ENCODE results near the gene HSF4. TPM values are rescaled to one million over a fixed set of nuclear protein-coding genes. Genes with fewer than 3 reads are reported as not detected.

HSF4 gene
- total RNA-seq, 1 donor from 2014 or later, result 19.0 TPM

DNA sequence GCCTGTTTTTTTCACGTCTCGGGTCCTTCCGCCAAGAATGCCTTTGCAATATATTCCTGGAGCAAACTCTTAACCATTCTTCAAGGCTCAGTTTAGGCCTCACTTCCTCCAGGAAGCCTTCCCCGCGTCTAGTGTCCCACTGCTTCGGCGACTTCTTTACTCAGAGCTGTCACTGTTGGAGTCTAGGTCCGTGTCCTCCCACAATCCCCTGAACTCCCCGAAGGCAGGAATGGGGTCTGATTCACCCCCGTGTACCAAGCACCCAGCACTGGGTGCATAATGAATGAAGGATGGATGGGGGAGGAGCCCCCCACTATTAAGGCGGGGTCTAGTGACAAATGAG lies 18.7 kb downstream of the HSF4 start:
- Mint-ChIP-seq H3K27ac (ENCODE audit: unreplicated experiment) (no peak overlapping the region), H3K27me3 (ENCODE audit: low read depth) (no peaks in the 10 kb centered on the region), H3K36me3 (ENCODE audit: low read depth) (peaks cover 1% of the 10 kb centered on the region), H3K4me3 (ENCODE audit: unreplicated experiment) (no peak overlapping the region), H3K4me1 (ENCODE audit: low read depth) (peaks cover 15% of the 10 kb centered on the region), H3K9me3 (ENCODE audit: low read depth) (no peaks in the 10 kb centered on the region)
- DNase-seq (ENCODE audit: low spot score), result no peak
- TF ChIP-seq CTCF (IDR thresholded peaks at IDR 0.05), result no peak

DNA sequence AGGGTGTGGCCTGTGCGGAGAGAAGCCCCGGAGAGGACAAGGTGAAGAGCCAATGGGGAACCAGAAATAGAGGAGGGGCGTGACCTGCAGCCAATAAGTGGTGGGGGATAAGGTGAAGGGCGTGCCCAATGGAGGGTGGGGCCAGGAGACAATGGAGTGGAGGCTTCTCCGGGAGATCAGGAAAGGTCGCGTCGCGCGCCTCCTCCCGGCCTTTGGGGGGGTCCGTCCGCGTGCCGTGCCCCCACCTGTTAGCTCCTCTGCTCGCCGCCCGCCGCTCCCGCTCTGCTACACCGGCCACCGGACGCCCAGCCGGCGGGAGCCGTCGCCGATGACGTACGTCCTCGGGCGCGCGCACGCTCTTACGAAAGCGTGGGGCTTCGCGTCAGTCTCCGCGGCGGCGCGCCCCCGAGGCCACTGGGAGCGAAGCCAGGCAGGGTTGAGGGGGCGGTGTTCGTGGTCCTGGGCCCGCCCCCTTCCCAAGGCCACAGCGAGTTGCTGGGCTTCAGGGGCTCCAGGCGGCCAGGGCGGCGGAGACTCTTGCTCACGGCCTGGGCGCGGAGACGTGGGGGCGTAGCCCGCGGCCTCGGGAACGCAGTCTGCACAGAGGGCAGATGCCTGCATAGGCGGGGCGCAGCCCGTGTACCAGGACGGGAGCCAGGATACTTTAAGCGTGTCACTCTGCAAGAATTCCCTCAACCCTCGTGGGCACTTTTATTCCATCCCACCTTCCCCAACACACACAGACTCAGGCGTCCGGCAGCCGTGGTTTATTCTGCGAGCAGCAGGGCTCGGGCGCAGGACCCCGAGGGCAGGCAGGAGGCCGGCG lies 19.3 kb downstream of the HSF4 start, which contains the start of gene MATCAP1:
MATCAP1 (minus strand) TSS at position 337 of the 826 bp plus-strand sequence. CDS start 3,353 bp downstream, outside the sequence.
- TF ChIP-seq CTCF (IDR thresholded peaks at IDR 0.05), result peak; percentile 21
- DNase-seq (ENCODE audit: low spot score), result peak; percentile 96
- Mint-ChIP-seq H3K36me3 (ENCODE audit: low read depth) (peaks cover 1% of the 10 kb centered on the region), H3K9me3 (ENCODE audit: low read depth) (no peaks in the 10 kb centered on the region), H3K4me1 (ENCODE audit: low read depth) (peaks cover 11% of the 10 kb centered on the region), H3K27me3 (ENCODE audit: low read depth) (no peaks in the 10 kb centered on the region), H3K4me3 (ENCODE audit: unreplicated experiment) (peak within 1 kb of the TSS; percentile 53), H3K27ac (ENCODE audit: unreplicated experiment) (no peak within 1 kb of the TSS)

GRCh38 chr16:67184453-67184994 lies 20.0 kb downstream of the HSF4 start:
- Mint-ChIP-seq H3K4me1 (ENCODE audit: low read depth) (peaks cover 11% of the 10 kb centered on the region), H3K27me3 (ENCODE audit: low read depth) (no peaks in the 10 kb centered on the region), H3K4me3 (ENCODE audit: unreplicated experiment) (peak overlapping the region; percentile 53), H3K9me3 (ENCODE audit: low read depth) (no peaks in the 10 kb centered on the region), H3K36me3 (ENCODE audit: low read depth) (no peaks in the 10 kb centered on the region), H3K27ac (ENCODE audit: unreplicated experiment) (no peak overlapping the region)
- no peak for TF ChIP-seq CTCF (IDR thresholded peaks at IDR 0.05)
- DNase-seq (ENCODE audit: low spot score), result no peak

DNA sequence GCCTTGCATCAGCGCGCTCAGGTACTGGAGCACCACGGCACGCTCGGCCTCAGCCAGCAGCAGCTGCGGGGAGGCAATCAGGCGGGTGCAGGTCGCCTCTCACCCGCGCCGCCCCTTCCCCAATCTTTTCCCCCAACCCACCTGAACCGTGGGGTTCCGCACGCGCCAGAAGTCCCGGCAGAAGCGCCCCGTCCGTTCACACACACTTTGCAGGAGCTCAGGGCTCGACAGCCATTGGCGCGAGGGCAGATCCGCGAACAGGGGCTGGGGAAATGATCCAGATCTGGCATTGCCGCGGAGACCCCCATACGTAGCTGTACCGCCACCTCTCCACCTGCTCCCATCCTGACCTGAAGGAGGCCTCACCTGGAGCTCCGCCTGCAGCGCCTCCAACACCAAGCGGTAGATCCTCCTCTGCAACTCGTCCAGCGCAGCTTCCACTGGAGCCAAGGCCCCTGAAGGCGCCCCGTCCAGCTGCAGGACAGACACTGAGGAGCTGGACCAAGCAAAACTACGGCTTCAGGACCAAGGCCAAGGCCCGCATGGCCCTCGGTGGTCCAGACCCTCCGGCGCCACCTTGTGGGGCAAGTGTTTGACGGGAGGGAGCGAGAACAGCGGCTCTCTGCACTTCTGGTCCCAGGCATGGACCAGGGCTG lies 20.6 kb downstream of the HSF4 start:
- H3K27ac Mint-ChIP-seq (ENCODE audit: unreplicated experiment), result peak overlapping the region; percentile 80

More for the DNA sequence above, 20.6 kb downstream of the HSF4 start:
- TF ChIP-seq CTCF (IDR thresholded peaks at IDR 0.05), result peak; percentile 91
- no peaks in the 10 kb centered on the region for H3K27me3 Mint-ChIP-seq (ENCODE audit: low read depth)
- H3K4me1 Mint-ChIP-seq (ENCODE audit: low read depth), result peaks cover 11% of the 10 kb centered on the region
- no peaks in the 10 kb centered on the region for H3K9me3 Mint-ChIP-seq (ENCODE audit: low read depth)
- no peaks in the 10 kb centered on the region for H3K36me3 Mint-ChIP-seq (ENCODE audit: low read depth)
- peak overlapping the region; percentile 74 for H3K4me3 Mint-ChIP-seq (ENCODE audit: unreplicated experiment)
- DNase-seq (ENCODE audit: low spot score), result no peak
